A549 (cell line): Measurements from ENCODE around the gene CDKN2C. TPM values are rescaled to one million over a fixed set of nuclear protein-coding genes. Genes with fewer than 3 reads are reported as not detected.

Experiments used
- ATAC-seq, 2 experiments: fragments of 200-7000 bp in 1 of 2; fragments of >200 bp in 1 of 2; cut with Nextera tagmentation in 1 of 2; cut with Tn5 transposase in 1 of 2; 3 replicates each; pipeline versions ENCODE4 v1.8.0 to v1.9.1; 2018 to 2020; ENCODE audit warnings: mild to moderate bottlenecking in 1 of 2, moderate library complexity in 1 of 2
- CTCF ChIA-PET: fragments of 300-600 bp; sonication (Branson Sonifier 250); formaldehyde crosslinking; extraction: SDS; loops from one replicate; lab custom pipeline; 2021; ENCODE audit warnings: antibody characterized with exemption, inconsistent platforms; lab: Yijun Ruan, JAX
- POLR2A ChIA-PET: fragments of 350-600 bp; formaldehyde crosslinking; extraction: SDS; loops from one replicate; lab custom pipeline; 2021; ENCODE audit warnings: antibody characterized with exemption, inconsistent platforms; lab: Yijun Ruan, JAX
- DNase-seq, 2 experiments: peaks; one replicate each; pipeline versions ENCODE4 v3.0.0 to v3.0.0-alpha.2; 2011 to 2016; ENCODE audit warnings: low read depth in 1 of 2, low spot score in 1 of 2
- FAIRE-seq: peaks from 2 replicates; lab custom pipeline; 2011; peaks lifted over from hg19 to GRCh38; lab: Jason Lieb, UNC
- H3K27ac ChIP-seq, 2 experiments: fragments of >200 bp; sonication (Bioruptor Twin); formaldehyde crosslinking; 3 replicates each; pipeline ENCODE4 v1.5.1; 2016 to 2017
- H3K4me1 ChIP-seq: fragments of >200 bp; sonication (Bioruptor Twin); formaldehyde crosslinking; 3 replicates; pipeline ENCODE4 v1.6.1; 2016
- H3K4me2 ChIP-seq: fragments of >200 bp; sonication (Bioruptor Twin); formaldehyde crosslinking; 3 replicates; pipeline ENCODE4 v1.6.1; 2016
- H3K4me3 ChIP-seq: fragments of >200 bp; sonication (Bioruptor Twin); formaldehyde crosslinking; 3 replicates; pipeline ENCODE4 v1.5.1; 2016
- H3K9me3 ChIP-seq: fragments of >200 bp; sonication (Bioruptor Twin); formaldehyde crosslinking; 3 replicates; pipeline ENCODE4 v1.6.1; 2016
- CBX8 ChIP-seq: fragments of 200-600 bp; sonication (generic); IDR thresholded peaks from 2 replicates; pipeline ENCODE4 v1.6.1; 2016
- CEBPB ChIP-seq, 2 experiments: fragments of >200 bp in 1 of 2; sonication (Bioruptor Twin) in 1 of 2; formaldehyde crosslinking in 1 of 2; IDR thresholded peaks; 2 replicates each; pipeline ENCODE4 v1.6.1; 2012 to 2016
- CHD4 ChIP-seq: fragments of 200-600 bp; sonication (generic); IDR thresholded peaks from 2 replicates; pipeline ENCODE4 v1.6.1; 2016; ENCODE audit warnings: antibody characterized with exemption, mild to moderate bottlenecking, borderline replicate concordance
- EHMT2 ChIP-seq: fragments of 200-600 bp; sonication (generic); IDR thresholded peaks from 2 replicates; pipeline ENCODE4 v1.6.1; 2016; ENCODE audit warnings: antibody characterized with exemption, low read depth, mild to moderate bottlenecking, moderate library complexity
- EP300 ChIP-seq, 2 experiments: fragments of >200 bp; sonication (Bioruptor Twin); formaldehyde crosslinking; IDR thresholded peaks; 2 replicates in 1 of 2; 3 replicates in 1 of 2; pipeline ENCODE4 v1.6.1; 2016 to 2017
- GATA3 ChIP-seq: IDR thresholded peaks from 2 replicates; pipeline ENCODE4 v1.6.1; 2012; ENCODE audit warnings: borderline replicate concordance
- HOXA7 ChIP-seq: fragments of 250-450 bp; sonication (Bioruptor Pico); IDR thresholded peaks from 2 replicates; pipeline ENCODE4 v1.5.0; 2020; ENCODE audit warnings: mild to moderate bottlenecking, moderate library complexity
- HOXB5 ChIP-seq: fragments of 250-450 bp; sonication (Bioruptor Pico); IDR thresholded peaks from 2 replicates; pipeline ENCODE4 v1.5.0; 2020; ENCODE audit warnings: mild to moderate bottlenecking, moderate library complexity
- JUN ChIP-seq, 2 experiments: fragments of >200 bp; sonication (Bioruptor Twin); formaldehyde crosslinking; IDR thresholded peaks; 2 replicates in 1 of 2; 3 replicates in 1 of 2; pipeline ENCODE4 v1.6.1; 2016 to 2017
- KDM1A ChIP-seq: fragments of 200-600 bp; sonication (generic); IDR thresholded peaks from 2 replicates; pipeline ENCODE4 v1.6.1; 2016; ENCODE audit warnings: low read depth, mild to moderate bottlenecking
- NFE2L2 ChIP-seq: fragments of 150-350 bp; conservative IDR thresholded peaks from 2 replicates; pipeline ENCODE4 v1.6.1; 2014; ENCODE audit warnings: low read length
- NR3C1 ChIP-seq: fragments of >200 bp; sonication (Bioruptor Twin); formaldehyde crosslinking; IDR thresholded peaks from 3 replicates; pipeline ENCODE4 v1.6.1; 2017
- POLR2AphosphoS2 ChIP-seq: conservative IDR thresholded peaks from 2 replicates; pipeline ENCODE4 v1.6.1; 2012; ENCODE audit warnings: low read length, improper control_type of control experiment, inconsistent platforms
- RAD21 ChIP-seq, 2 experiments: fragments of >200 bp in 1 of 2; sonication (Bioruptor Twin) in 1 of 2; formaldehyde crosslinking in 1 of 2; IDR thresholded peaks in 1 of 2; conservative IDR thresholded peaks in 1 of 2; 2 replicates in 1 of 2; 3 replicates in 1 of 2; pipeline ENCODE4 v1.6.1; 2012 to 2018; ENCODE audit warnings: inconsistent platforms in 1 of 2
- RARB ChIP-seq: fragments of 250-450 bp; sonication (Bioruptor Pico); IDR thresholded peaks from 2 replicates; pipeline ENCODE4 v1.8.0; 2021; ENCODE audit warnings: mild to moderate bottlenecking, moderate library complexity
- RNF2 ChIP-seq: fragments of 200-600 bp; sonication (generic); IDR thresholded peaks from 2 replicates; pipeline ENCODE4 v1.6.1; 2016; ENCODE audit warnings: low read depth, mild to moderate bottlenecking, antibody characterized with exemption, moderate library complexity, borderline replicate concordance
- TFCP2L1 ChIP-seq: fragments of 250-450 bp; sonication (Bioruptor Pico); IDR thresholded peaks from 2 replicates; pipeline ENCODE4 v1.5.0; 2021; ENCODE audit warnings: mild to moderate bottlenecking
- TP53 ChIP-seq: fragments of 250-450 bp; sonication (Bioruptor Pico); IDR thresholded peaks from 2 replicates; pipeline ENCODE4 v1.5.0; 2021; ENCODE audit warnings: mild to moderate bottlenecking, moderate library complexity
- ZC3H11A ChIP-seq: fragments of 450-650 bp; IDR thresholded peaks from 2 replicates; pipeline ENCODE4 v1.6.1; 2014; ENCODE audit warnings: antibody characterized with exemption, mild to moderate bottlenecking
- ZFP36 ChIP-seq: fragments of 450-650 bp; IDR thresholded peaks from 2 replicates; pipeline ENCODE4 v1.6.1; 2014; ENCODE audit warnings: borderline replicate concordance; ENCODE audit not compliant: partially characterized antibody
- ZNF302 ChIP-seq: fragments of 250-450 bp; sonication (Bioruptor Pico); IDR thresholded peaks from 2 replicates; pipeline ENCODE4 v1.9.0; 2021; ENCODE audit warnings: inconsistent platforms, mild to moderate bottlenecking, moderate library complexity
- WGBS: methylation state at CpG from one replicate; pipeline ENCODE4 v1.1.6; 2017; ENCODE audit errors: missing lambda C conversion rate; 5-methylcytosine and 5-hydroxymethylcytosine counted together
- polyA plus RNA-seq, 4 experiments: library from polyadenylated mRNA; depleted of rRNA in 3 of 4; stranded (reverse); fragments of >200 nt; fragmentation: RNase III in 1 of 4; extraction: RNeasy Plus Mini Kit Qiagen cat#74134 plus additional on column Dnase treatment in 1 of 4; gene quantifications; 2 replicates in 3 of 4; 3 replicates in 1 of 4; pipeline ENCODE4 v1.2.3, GENCODE V29; 2011 to 2017
- TF ChIP-seq, protein P1 (sequence below): fragments of >200 bp; sonication (Bioruptor Twin); formaldehyde crosslinking; IDR thresholded peaks from 2 replicates; pipeline ENCODE4 v1.6.1; 2016
- TF ChIP-seq, protein P2 (sequence below): fragments of 200-600 bp; sonication (generic); IDR thresholded peaks from 2 replicates; pipeline ENCODE4 v1.6.1; 2016; ENCODE audit warnings: antibody characterized with exemption, mild to moderate bottlenecking, moderate library complexity
- TF ChIP-seq, protein P3 (sequence below): fragments of 250-450 bp; sonication (Bioruptor Pico); IDR thresholded peaks from 2 replicates; pipeline ENCODE4 v1.5.0; 2021; ENCODE audit warnings: mild to moderate bottlenecking, moderate library complexity, borderline replicate concordance
- TF ChIP-seq, protein P4 (sequence below): fragments of >200 bp; sonication (Bioruptor Twin); formaldehyde crosslinking; IDR thresholded peaks from 3 replicates; pipeline ENCODE4 v1.6.1; 2016
- TF ChIP-seq, protein P5 (sequence below): fragments of 250-450 bp; sonication (Bioruptor Pico); IDR thresholded peaks from 2 replicates; pipeline ENCODE4 v1.5.0; 2020; ENCODE audit warnings: low read depth, mild to moderate bottlenecking, moderate library complexity
- TF ChIP-seq, protein P6 (sequence below): fragments of 450-650 bp; IDR thresholded peaks from 2 replicates; pipeline ENCODE4 v1.6.1; 2014; ENCODE audit warnings: antibody characterized with exemption

Gene CDKN2C
- polyA plus RNA-seq, 2 of the 4 experiments (the other 2 are of a cell fraction) = 13.0 to 17.7 TPM

DNA sequence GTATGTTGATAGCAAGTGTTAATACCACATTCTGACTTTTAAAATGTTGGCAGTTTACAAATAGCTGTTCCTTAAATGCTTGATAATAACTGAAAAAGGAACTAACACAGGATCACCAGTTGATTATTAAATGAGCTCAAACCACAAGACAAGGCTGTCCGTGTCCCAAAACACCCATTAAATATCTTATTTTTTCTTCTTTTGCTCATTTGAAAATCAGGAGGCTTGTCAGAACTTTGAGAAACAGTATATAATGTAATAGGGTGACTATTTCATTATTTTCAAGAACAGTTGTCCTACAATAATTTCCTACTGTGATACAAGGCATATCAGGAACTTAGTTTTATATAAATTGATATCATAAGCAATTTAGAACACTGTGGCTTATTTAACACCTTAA is 2.7 kb downstream of the CDKN2C start:
- Histone ChIP-seq H3K4me1 (peaks cover 5% of the 10 kb centered on the region; the same call in 2 of the 3 replicates), H3K9me3 (no peaks in the 10 kb centered on the region), H3K27ac (peak overlapping the region; percentile 81 to 99), H3K4me3 (peak overlapping the region; percentile 90; the same call in 2 of the 3 replicates), H3K4me2 (peak overlapping the region; percentile 84)
- no peak for ATAC-seq
- CTCF ChIA-PET = interaction anchor here (0.6 to 1.5 kb wide), 2 partner anchors 9 to 29 kb away, joined by 3 read pairs; no protein-coding TSS in a partner anchor
- WGBS = 2% methylated on average over 1 of the region's 1 CpG
- POLR2A ChIA-PET = no interaction called here
- no peak for FAIRE-seq
- DNase-seq = no peak
- TF ChIP-seq ZC3H11A (no peak), TFCP2L1 (CRISPR knock-in tag) (no peak), EP300 (IDR thresholded peaks at IDR 0.05) (no peak), KDM1A (no peak), CBX8 (no peak), ZFP36 (no peak), CHD4 (no peak), EHMT2 (no peak), HOXA7 (CRISPR knock-in tag) (no peak), JUN (IDR thresholded peaks at IDR 0.05) (no peak), NR3C1 (no peak), TP53 (CRISPR knock-in tag) (no peak)
- TF ChIP-seq, protein P1, sequence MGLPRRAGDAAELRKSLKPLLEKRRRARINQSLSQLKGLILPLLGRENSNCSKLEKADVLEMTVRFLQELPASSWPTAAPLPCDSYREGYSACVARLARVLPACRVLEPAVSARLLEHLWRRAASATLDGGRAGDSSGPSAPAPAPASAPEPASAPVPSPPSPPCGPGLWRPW = no peak
- TF ChIP-seq, protein P2, sequence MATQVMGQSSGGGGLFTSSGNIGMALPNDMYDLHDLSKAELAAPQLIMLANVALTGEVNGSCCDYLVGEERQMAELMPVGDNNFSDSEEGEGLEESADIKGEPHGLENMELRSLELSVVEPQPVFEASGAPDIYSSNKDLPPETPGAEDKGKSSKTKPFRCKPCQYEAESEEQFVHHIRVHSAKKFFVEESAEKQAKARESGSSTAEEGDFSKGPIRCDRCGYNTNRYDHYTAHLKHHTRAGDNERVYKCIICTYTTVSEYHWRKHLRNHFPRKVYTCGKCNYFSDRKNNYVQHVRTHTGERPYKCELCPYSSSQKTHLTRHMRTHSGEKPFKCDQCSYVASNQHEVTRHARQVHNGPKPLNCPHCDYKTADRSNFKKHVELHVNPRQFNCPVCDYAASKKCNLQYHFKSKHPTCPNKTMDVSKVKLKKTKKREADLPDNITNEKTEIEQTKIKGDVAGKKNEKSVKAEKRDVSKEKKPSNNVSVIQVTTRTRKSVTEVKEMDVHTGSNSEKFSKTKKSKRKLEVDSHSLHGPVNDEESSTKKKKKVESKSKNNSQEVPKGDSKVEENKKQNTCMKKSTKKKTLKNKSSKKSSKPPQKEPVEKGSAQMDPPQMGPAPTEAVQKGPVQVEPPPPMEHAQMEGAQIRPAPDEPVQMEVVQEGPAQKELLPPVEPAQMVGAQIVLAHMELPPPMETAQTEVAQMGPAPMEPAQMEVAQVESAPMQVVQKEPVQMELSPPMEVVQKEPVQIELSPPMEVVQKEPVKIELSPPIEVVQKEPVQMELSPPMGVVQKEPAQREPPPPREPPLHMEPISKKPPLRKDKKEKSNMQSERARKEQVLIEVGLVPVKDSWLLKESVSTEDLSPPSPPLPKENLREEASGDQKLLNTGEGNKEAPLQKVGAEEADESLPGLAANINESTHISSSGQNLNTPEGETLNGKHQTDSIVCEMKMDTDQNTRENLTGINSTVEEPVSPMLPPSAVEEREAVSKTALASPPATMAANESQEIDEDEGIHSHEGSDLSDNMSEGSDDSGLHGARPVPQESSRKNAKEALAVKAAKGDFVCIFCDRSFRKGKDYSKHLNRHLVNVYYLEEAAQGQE = no peak
- TF ChIP-seq, protein P3, sequence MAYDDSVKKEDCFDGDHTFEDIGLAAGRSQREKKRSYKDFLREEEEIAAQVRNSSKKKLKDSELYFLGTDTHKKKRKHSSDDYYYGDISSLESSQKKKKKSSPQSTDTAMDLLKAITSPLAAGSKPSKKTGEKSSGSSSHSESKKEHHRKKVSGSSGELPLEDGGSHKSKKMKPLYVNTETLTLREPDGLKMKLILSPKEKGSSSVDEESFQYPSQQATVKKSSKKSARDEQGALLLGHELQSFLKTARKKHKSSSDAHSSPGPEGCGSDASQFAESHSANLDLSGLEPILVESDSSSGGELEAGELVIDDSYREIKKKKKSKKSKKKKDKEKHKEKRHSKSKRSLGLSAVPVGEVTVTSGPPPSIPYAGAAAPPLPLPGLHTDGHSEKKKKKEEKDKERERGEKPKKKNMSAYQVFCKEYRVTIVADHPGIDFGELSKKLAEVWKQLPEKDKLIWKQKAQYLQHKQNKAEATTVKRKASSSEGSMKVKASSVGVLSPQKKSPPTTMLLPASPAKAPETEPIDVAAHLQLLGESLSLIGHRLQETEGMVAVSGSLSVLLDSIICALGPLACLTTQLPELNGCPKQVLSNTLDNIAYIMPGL (CRISPR knock-in tag) = no peak
- TF ChIP-seq, protein P4, sequence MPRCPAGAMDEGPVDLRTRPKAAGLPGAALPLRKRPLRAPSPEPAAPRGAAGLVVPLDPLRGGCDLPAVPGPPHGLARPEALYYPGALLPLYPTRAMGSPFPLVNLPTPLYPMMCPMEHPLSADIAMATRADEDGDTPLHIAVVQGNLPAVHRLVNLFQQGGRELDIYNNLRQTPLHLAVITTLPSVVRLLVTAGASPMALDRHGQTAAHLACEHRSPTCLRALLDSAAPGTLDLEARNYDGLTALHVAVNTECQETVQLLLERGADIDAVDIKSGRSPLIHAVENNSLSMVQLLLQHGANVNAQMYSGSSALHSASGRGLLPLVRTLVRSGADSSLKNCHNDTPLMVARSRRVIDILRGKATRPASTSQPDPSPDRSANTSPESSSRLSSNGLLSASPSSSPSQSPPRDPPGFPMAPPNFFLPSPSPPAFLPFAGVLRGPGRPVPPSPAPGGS = no peak
- TF ChIP-seq, protein P5, sequence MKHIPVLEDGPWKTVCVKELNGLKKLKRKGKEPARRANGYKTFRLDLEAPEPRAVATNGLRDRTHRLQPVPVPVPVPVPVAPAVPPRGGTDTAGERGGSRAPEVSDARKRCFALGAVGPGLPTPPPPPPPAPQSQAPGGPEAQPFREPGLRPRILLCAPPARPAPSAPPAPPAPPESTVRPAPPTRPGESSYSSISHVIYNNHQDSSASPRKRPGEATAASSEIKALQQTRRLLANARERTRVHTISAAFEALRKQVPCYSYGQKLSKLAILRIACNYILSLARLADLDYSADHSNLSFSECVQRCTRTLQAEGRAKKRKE = no peak
- TF ChIP-seq, all 56 proteins: peak for 0

DNA sequence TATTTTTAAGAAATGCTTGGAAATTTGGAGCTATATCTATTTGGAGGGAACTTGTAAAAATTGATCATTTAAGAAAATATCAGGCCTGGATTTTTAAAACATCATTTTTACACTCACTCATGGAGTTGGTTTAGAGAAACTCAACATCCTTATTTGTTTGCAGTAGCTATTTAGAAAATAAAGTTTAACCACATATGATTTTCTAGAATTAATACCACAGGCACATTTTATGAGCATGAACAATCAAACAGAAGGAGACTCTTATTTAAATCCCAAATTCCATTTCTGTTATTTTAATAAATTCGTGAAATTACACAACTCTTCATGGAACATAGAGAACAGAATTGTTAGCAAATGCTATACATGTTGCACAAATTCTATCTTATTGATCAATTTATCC is 3.2 kb downstream of the CDKN2C start:
- no peak for DNase-seq
- peaks cover 5% of the 10 kb centered on the region; the same call in 2 of the 3 replicates for H3K4me1 ChIP-seq
- H3K27ac ChIP-seq = peak overlapping the region; percentile 95 to 99
- no peaks in the 10 kb centered on the region for H3K9me3 ChIP-seq
- POLR2A ChIA-PET = no interaction called here
- 0% methylated on average over 1 of the region's 1 CpG for WGBS
- peak overlapping the region; percentile 84 for H3K4me2 ChIP-seq
- CTCF ChIA-PET = interaction anchor here (1.0 to 1.5 kb wide), 2 partner anchors 9 to 216 kb away, joined by 3 to 4 read pairs; no protein-coding TSS in a partner anchor
- H3K4me3 ChIP-seq = peak overlapping the region; percentile 41
- no peak for FAIRE-seq
- no peak for ATAC-seq
- no peak for TF ChIP-seq POLR2AphosphoS2
- TF ChIP-seq RAD21 (conservative IDR thresholded peaks at IDR 0.05 in 1 of 2, IDR thresholded peaks at IDR 0.05 in 1 of 2) = no peak
- TF ChIP-seq, protein P3 (CRISPR knock-in tag) = no peak
- no peak for TF ChIP-seq CEBPB (IDR thresholded peaks at IDR 0.05)
- TF ChIP-seq GATA3 = no peak
- TF ChIP-seq CBX8 = no peak
- no peak for TF ChIP-seq HOXB5 (CRISPR knock-in tag)
- TF ChIP-seq CHD4 = no peak
- no peak for TF ChIP-seq NFE2L2
- TF ChIP-seq, protein P6, sequence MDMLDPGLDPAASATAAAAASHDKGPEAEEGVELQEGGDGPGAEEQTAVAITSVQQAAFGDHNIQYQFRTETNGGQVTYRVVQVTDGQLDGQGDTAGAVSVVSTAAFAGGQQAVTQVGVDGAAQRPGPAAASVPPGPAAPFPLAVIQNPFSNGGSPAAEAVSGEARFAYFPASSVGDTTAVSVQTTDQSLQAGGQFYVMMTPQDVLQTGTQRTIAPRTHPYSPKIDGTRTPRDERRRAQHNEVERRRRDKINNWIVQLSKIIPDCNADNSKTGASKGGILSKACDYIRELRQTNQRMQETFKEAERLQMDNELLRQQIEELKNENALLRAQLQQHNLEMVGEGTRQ = no peak
- TF ChIP-seq RARB (CRISPR knock-in tag) = no peak
- TF ChIP-seq RNF2 = no peak
- no peak for TF ChIP-seq TP53 (CRISPR knock-in tag)
- no peak for TF ChIP-seq ZNF302 (CRISPR knock-in tag)
